IMR-90 (cell line): ENCODE results near the gene TSHZ1. TPM values are rescaled to one million over a fixed set of nuclear protein-coding genes. Genes with fewer than 3 reads are reported as not detected.

ENCODE experiments used
- ATAC-seq: fragments of 200-7000 bp; cut with Tn5 transposase; 2 replicates; pipeline ENCODE4 v1.9.1; 2020; ENCODE audit warnings: low read depth, mild to moderate bottlenecking, moderate library complexity
- BruUV-seq: library from RNA; stranded (reverse); fragments of 400-500 nt; replicated peaks from 2 replicates; lab custom pipeline; 2021; lab: Mats Ljungman, UMichigan
- CTCF ChIA-PET: fragments of 300-600 bp; formaldehyde crosslinking; extraction: SDS; loops from one replicate; lab custom pipeline; 2021; ENCODE audit warnings: antibody characterized with exemption; lab: Yijun Ruan, JAX
- POLR2A ChIA-PET: fragments of 300-600 bp; sonication (Branson Sonifier 250); formaldehyde crosslinking; loops from one replicate; lab custom pipeline; 2022; ENCODE audit warnings: antibody characterized with exemption; ENCODE audit not compliant: unreplicated experiment; lab: Charles Lee
- DNase-seq: peaks from one replicate; pipeline ENCODE4 v3.0.0; 2013
- H2AFZ ChIP-seq: replicated peaks from 2 replicates; pipeline ENCODE3; 2013; ENCODE audit warnings: low read length, mild to moderate bottlenecking; ENCODE audit not compliant: poor library complexity
- H2AK5ac ChIP-seq: 2 replicates; pipeline ENCODE4 v1.6.1; 2013; ENCODE audit warnings: low read depth, low read length, inconsistent platforms
- H2AK9ac ChIP-seq: replicated peaks from 2 replicates; pipeline ENCODE3; 2013; ENCODE audit warnings: mild to moderate bottlenecking, low read depth, low read length, moderate library complexity; ENCODE audit not compliant: poor library complexity
- H2BK120ac ChIP-seq: 2 replicates; pipeline ENCODE4 v1.6.1; 2013; ENCODE audit warnings: low read depth, low read length, inconsistent platforms
- H2BK15ac ChIP-seq: 3 replicates; pipeline ENCODE4 v1.6.1; 2013; ENCODE audit warnings: low read depth, low read length, inconsistent platforms
- H2BK20ac ChIP-seq: 2 replicates; pipeline ENCODE4 v1.6.1; 2013; ENCODE audit warnings: low read depth, mild to moderate bottlenecking, inconsistent platforms, low read length, moderate library complexity
- H2BK5ac ChIP-seq: 2 replicates; pipeline ENCODE4 v1.6.1; 2013; ENCODE audit warnings: mild to moderate bottlenecking, low read depth, low read length, inconsistent platforms; ENCODE audit not compliant: poor library complexity, severe bottlenecking
- H3K14ac ChIP-seq: replicated peaks from 2 replicates; pipeline ENCODE4 v1.6.1; 2013; ENCODE audit warnings: low read depth, low read length, inconsistent platforms
- H3K18ac ChIP-seq: 2 replicates; pipeline ENCODE4 v1.6.1; 2013; ENCODE audit warnings: low read depth, low read length, control low read depth
- H3K23ac ChIP-seq: 2 replicates; pipeline ENCODE4 v1.6.1; 2013; ENCODE audit warnings: low read depth, low read length, inconsistent platforms
- H3K27ac ChIP-seq: 2 replicates; pipeline ENCODE4 v1.5.1; 2013; ENCODE audit warnings: mild to moderate bottlenecking, control low read depth, low read length; ENCODE audit not compliant: insufficient read depth
- H3K27me3 ChIP-seq: 2 replicates; pipeline ENCODE4 v1.6.1; 2013; ENCODE audit warnings: low read length; ENCODE audit not compliant: control insufficient read depth, insufficient read depth
- H3K36me3 ChIP-seq: 2 replicates; pipeline ENCODE4 v1.6.1; 2013; ENCODE audit warnings: low read length, mixed read lengths; ENCODE audit not compliant: control insufficient read depth, insufficient read depth
- H3K4ac ChIP-seq: 2 replicates; pipeline ENCODE4 v1.6.1; 2013; ENCODE audit warnings: low read depth, low read length, inconsistent platforms
- H3K4me1 ChIP-seq: 2 replicates; pipeline ENCODE4 v1.6.1; 2013; ENCODE audit warnings: low read length, mixed read lengths; ENCODE audit not compliant: control insufficient read depth, insufficient read depth
- H3K4me2 ChIP-seq: 2 replicates; pipeline ENCODE4 v1.6.1; 2013; ENCODE audit warnings: low read depth, mild to moderate bottlenecking, control low read depth, low read length, moderate library complexity
- H3K4me3 ChIP-seq: 2 replicates; pipeline ENCODE4 v1.5.1; 2013; ENCODE audit warnings: low read depth, mild to moderate bottlenecking, control low read depth, low read length, moderate library complexity; ENCODE audit not compliant: insufficient read depth
- H3K56ac ChIP-seq: 2 replicates; pipeline ENCODE4 v1.6.1; 2013; ENCODE audit warnings: low read length, inconsistent platforms; ENCODE audit not compliant: insufficient read depth; ENCODE audit errors: extremely low read depth
- H3K79me1 ChIP-seq, 2 experiments: 2 replicates each; pipeline ENCODE4 v1.6.1; 2013; ENCODE audit warnings: low read length in 2 of 2, inconsistent platforms in 1 of 2, low read depth in 1 of 2
- H3K9ac ChIP-seq: 2 replicates; pipeline ENCODE4 v1.6.1; 2013; ENCODE audit warnings: low read depth, low read length, control low read depth
- H3K9me1 ChIP-seq: 2 replicates; pipeline ENCODE4 v1.6.1; 2013; ENCODE audit warnings: low read length, inconsistent platforms; ENCODE audit not compliant: insufficient read depth
- H3K9me3 ChIP-seq: 2 replicates; pipeline ENCODE4 v1.6.1; 2013; ENCODE audit warnings: low read length; ENCODE audit not compliant: control insufficient read depth, insufficient read depth
- H4K20me1 ChIP-seq: 2 replicates; pipeline ENCODE4 v1.6.1; 2013; ENCODE audit warnings: low read length, inconsistent platforms; ENCODE audit not compliant: insufficient read depth
- H4K5ac ChIP-seq: 2 replicates; pipeline ENCODE4 v1.6.1; 2013; ENCODE audit warnings: mild to moderate bottlenecking, low read depth, low read length, control low read depth
- H4K8ac ChIP-seq, 2 experiments: 2 replicates each; pipeline ENCODE4 v1.6.1; 2013; ENCODE audit warnings: low read depth in 2 of 2, low read length in 2 of 2, control low read depth in 1 of 2, inconsistent platforms in 1 of 2
- H4K91ac ChIP-seq: 2 replicates; pipeline ENCODE4 v1.6.1; 2013; ENCODE audit warnings: low read depth, low read length, inconsistent platforms; ENCODE audit not compliant: insufficient read depth
- CEBPB ChIP-seq: IDR thresholded peaks from 2 replicates; pipeline ENCODE4 v1.6.1; 2012; ENCODE audit warnings: low read depth, low read length, improper control_type of control experiment
- MAFK ChIP-seq: IDR thresholded peaks from 2 replicates; pipeline ENCODE4 v1.6.1; 2012; ENCODE audit warnings: low read depth, low read length, improper control_type of control experiment
- MAZ ChIP-seq: IDR thresholded peaks from 2 replicates; pipeline ENCODE4 v1.6.1; 2012; ENCODE audit warnings: low read depth, mild to moderate bottlenecking, low read length, improper control_type of control experiment, moderate library complexity, borderline replicate concordance
- MXI1 ChIP-seq: IDR thresholded peaks from 2 replicates; pipeline ENCODE4 v1.6.1; 2012; ENCODE audit warnings: low read depth, mild to moderate bottlenecking, low read length, moderate library complexity, borderline replicate concordance
- NFE2L2 ChIP-seq: fragments of 150-350 bp; IDR thresholded peaks from 2 replicates; pipeline ENCODE4 v1.6.1; 2016; ENCODE audit warnings: low read depth, mild to moderate bottlenecking, low read length
- POLR2A ChIP-seq: IDR thresholded peaks from 2 replicates; pipeline ENCODE4 v1.6.1; 2012; ENCODE audit warnings: mild to moderate bottlenecking, low read depth, low read length
- RAD21 ChIP-seq: IDR thresholded peaks from 2 replicates; pipeline ENCODE4 v1.6.1; 2012; ENCODE audit warnings: low read length, improper control_type of control experiment
- RCOR1 ChIP-seq: IDR thresholded peaks from 2 replicates; pipeline ENCODE4 v1.6.1; 2012; ENCODE audit warnings: mild to moderate bottlenecking, low read length, improper control_type of control experiment; ENCODE audit not compliant: insufficient replicate concordance
- SMC3 ChIP-seq: fragments of 150-350 bp; IDR thresholded peaks from 2 replicates; pipeline ENCODE4 v1.6.1; 2016; ENCODE audit warnings: low read depth, mild to moderate bottlenecking, antibody characterized with exemption, low read length, moderate library complexity
- WGBS, 2 experiments: methylation state at CpG; one replicate each; pipeline versions ENCODE4 v1.1.5 to v1.1.7; 2013; ENCODE audit warnings: missing lambda C conversion rate in 2 of 2; ENCODE audit not compliant: insufficient read length in 1 of 2; ENCODE audit errors: extremely low coverage in 2 of 2; 5-methylcytosine and 5-hydroxymethylcytosine counted together
- dilution Hi-C: fragments of 300-500 bp; cut with HindIII; formaldehyde crosslinking; loops from one replicate; pipeline ENCODE4 v1.14.3; 2018; ENCODE audit warnings: low sequenced_read_pairs; ENCODE audit not compliant: unreplicated experiment
- in situ Hi-C: fragments of 300-500 bp; cut with MboI; formaldehyde crosslinking; loops from 3 replicates; pipeline ENCODE4 v1.14.3; 2019; ENCODE audit warnings: low sequenced_read_pairs, inconsistent platforms, mixed read lengths
- intact Hi-C: fragments of 100-400 bp; cut with micrococcal nuclease; formaldehyde crosslinking; loops from 2 replicates; pipeline ENCODE4 v1.10.0; 2022
- polyA plus RNA-seq, 3 experiments: library from polyadenylated mRNA; depleted of rRNA; stranded (reverse); fragments of >200 nt; gene quantifications; 2 replicates each; pipeline ENCODE4 v1.2.3, GENCODE V29; 2012; ENCODE audit warnings: low replicate concordance in 1 of 3
- total RNA-seq: library from RNA; depleted of rRNA; stranded (reverse); fragments of >200 nt; gene quantifications from 2 replicates; pipeline ENCODE4 v1.2.3, GENCODE V29; 2012
- TF ChIP-seq, protein P1 (sequence below): fragments of 150-350 bp; IDR thresholded peaks from 2 replicates; pipeline ENCODE4 v1.6.1; 2016; ENCODE audit warnings: low read depth, mild to moderate bottlenecking, low read length, moderate library complexity, borderline replicate concordance
- TF ChIP-seq, protein P2 (sequence below): conservative IDR thresholded peaks from 2 replicates; pipeline ENCODE4 v1.5.1; 2012; ENCODE audit warnings: mild to moderate bottlenecking, low read depth, low read length, improper control_type of control experiment
- TF ChIP-seq, protein P3 (sequence below): fragments of 150-350 bp; IDR thresholded peaks from 2 replicates; pipeline ENCODE4 v1.6.1; 2017; ENCODE audit warnings: mild to moderate bottlenecking, antibody characterized with exemption, low read length, low read depth

TSHZ1 gene
- total and polyA plus RNA-seq, 2 of the 4 experiments (the other 2 are of a cell fraction), result 7.1 to 10.0 TPM

DNA sequence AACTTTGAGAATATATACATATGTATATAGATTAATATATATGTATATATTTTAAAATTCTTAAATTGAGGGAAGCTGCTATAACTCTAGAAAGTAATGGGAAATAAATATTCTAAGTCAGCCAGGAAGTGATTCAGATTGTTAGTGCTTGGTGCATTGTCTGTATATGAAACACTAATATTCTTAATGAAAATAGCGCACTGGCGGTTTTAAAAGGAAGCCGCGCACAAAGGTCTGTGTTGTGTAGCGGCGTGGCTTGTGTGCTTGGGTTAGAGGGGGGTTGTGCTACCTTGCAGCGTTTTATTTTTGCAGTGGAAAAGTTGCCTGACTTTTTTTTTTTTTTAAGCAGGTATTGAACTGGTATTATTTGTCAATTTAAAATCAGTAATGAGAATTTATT lies 11.3 kb downstream of the TSHZ1 start:
- Histone ChIP-seq H3K14ac (no peak overlapping the region), H3K9me1 (no peaks in the 10 kb centered on the region; the same call in 1 of the 2 replicates), H3K4ac (no peak overlapping the region), H4K20me1 (no peaks in the 10 kb centered on the region; the same call in 1 of the 2 replicates), H3K79me1 (peaks cover 4 to 56% of the 10 kb centered on the region in 2 experiments), H2BK15ac (no peak overlapping the region), H2BK20ac (no peak overlapping the region), H2AK5ac (no peak overlapping the region), H3K27me3 (no peaks in the 10 kb centered on the region), H3K4me1 (peaks cover 7% of the 10 kb centered on the region), H2AK9ac (no peak overlapping the region), H4K91ac (no peak overlapping the region), H2BK120ac (no peak overlapping the region), H3K36me3 (peaks cover 2% of the 10 kb centered on the region; the same call in 1 of the 2 replicates), H3K9me3 (no peaks in the 10 kb centered on the region), H3K9ac (no peak overlapping the region), H4K5ac (no peak overlapping the region), H3K23ac (no peak overlapping the region), H3K56ac (no peak overlapping the region), H2BK5ac (no peak overlapping the region), H3K27ac (no peak overlapping the region), H2AFZ (no peak overlapping the region), H4K8ac (no peak overlapping the region), H3K18ac (no peak overlapping the region), H3K4me2 (no peak overlapping the region), H3K4me3 (no peak overlapping the region)
- intact Hi-C loops, result no loop called here
- no peak for ATAC-seq
- dilution Hi-C loops, result no loop called here
- ChIA-PET CTCF (no interaction called here), POLR2A (no interaction called here)
- no CpG with 5 or more reads among the region's 7 CpGs for WGBS, 2 experiments
- DNase-seq, result peak; percentile 9
- no TSS peak for BruUV-seq
- in situ Hi-C loops, result loop anchor here (25.0 kb wide), 1 partner anchor 1140 kb away; no protein-coding TSS in a partner anchor
- no peak for TF ChIP-seq MAFK
- TF ChIP-seq, protein P1, sequence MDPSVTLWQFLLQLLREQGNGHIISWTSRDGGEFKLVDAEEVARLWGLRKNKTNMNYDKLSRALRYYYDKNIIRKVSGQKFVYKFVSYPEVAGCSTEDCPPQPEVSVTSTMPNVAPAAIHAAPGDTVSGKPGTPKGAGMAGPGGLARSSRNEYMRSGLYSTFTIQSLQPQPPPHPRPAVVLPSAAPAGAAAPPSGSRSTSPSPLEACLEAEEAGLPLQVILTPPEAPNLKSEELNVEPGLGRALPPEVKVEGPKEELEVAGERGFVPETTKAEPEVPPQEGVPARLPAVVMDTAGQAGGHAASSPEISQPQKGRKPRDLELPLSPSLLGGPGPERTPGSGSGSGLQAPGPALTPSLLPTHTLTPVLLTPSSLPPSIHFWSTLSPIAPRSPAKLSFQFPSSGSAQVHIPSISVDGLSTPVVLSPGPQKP, result no peak
- no peak for TF ChIP-seq POLR2A
- TF ChIP-seq, protein P2, sequence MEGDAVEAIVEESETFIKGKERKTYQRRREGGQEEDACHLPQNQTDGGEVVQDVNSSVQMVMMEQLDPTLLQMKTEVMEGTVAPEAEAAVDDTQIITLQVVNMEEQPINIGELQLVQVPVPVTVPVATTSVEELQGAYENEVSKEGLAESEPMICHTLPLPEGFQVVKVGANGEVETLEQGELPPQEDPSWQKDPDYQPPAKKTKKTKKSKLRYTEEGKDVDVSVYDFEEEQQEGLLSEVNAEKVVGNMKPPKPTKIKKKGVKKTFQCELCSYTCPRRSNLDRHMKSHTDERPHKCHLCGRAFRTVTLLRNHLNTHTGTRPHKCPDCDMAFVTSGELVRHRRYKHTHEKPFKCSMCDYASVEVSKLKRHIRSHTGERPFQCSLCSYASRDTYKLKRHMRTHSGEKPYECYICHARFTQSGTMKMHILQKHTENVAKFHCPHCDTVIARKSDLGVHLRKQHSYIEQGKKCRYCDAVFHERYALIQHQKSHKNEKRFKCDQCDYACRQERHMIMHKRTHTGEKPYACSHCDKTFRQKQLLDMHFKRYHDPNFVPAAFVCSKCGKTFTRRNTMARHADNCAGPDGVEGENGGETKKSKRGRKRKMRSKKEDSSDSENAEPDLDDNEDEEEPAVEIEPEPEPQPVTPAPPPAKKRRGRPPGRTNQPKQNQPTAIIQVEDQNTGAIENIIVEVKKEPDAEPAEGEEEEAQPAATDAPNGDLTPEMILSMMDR, result no peak
- TF ChIP-seq SMC3, result no peak
- TF ChIP-seq RAD21, result no peak
- no peak for TF ChIP-seq MAZ
- TF ChIP-seq MXI1, result no peak
- TF ChIP-seq NFE2L2, result no peak
- no peak for TF ChIP-seq RCOR1
- TF ChIP-seq, protein P3, sequence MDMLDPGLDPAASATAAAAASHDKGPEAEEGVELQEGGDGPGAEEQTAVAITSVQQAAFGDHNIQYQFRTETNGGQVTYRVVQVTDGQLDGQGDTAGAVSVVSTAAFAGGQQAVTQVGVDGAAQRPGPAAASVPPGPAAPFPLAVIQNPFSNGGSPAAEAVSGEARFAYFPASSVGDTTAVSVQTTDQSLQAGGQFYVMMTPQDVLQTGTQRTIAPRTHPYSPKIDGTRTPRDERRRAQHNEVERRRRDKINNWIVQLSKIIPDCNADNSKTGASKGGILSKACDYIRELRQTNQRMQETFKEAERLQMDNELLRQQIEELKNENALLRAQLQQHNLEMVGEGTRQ, result no peak
- no peak for TF ChIP-seq CEBPB
